H1 (cell line): ENCODE data around the gene MOGAT3. TPM values are rescaled to one million over a fixed set of nuclear protein-coding genes. Genes with fewer than 3 reads are reported as not detected.

Source experiments
- CTCF ChIA-PET: fragments of 300-600 bp; sonication (Branson Sonifier 250); formaldehyde crosslinking; loops from one replicate; lab custom pipeline; 2021; ENCODE audit not compliant: partially characterized antibody; lab: Charles Lee
- POLR2A ChIA-PET: fragments of 300-600 bp; sonication (Branson Sonifier 250); formaldehyde crosslinking; loops from one replicate; lab custom pipeline; 2021; ENCODE audit warnings: inconsistent platforms; ENCODE audit not compliant: partially characterized antibody; lab: Charles Lee
- DNase-seq, 2 experiments: peaks; one replicate each; pipeline versions ENCODE4 v3.0.0 to v3.0.0-alpha.2; 2010 to 2022; ENCODE audit warnings: low spot score in 2 of 2, low read depth in 1 of 2, mixed read lengths in 1 of 2
- FAIRE-seq: peaks from 2 replicates; lab custom pipeline; 2011; peaks lifted over from hg19 to GRCh38; lab: Jason Lieb, UNC
- H2AFZ ChIP-seq: 2 replicates; pipeline ENCODE4 v1.8.1; 2012; ENCODE audit warnings: low read length, inconsistent platforms
- H2AK5ac ChIP-seq: 2 replicates; pipeline ENCODE4 v1.6.1; 2013; ENCODE audit warnings: low read depth, low read length
- H2BK120ac ChIP-seq: replicated peaks from 2 replicates; pipeline ENCODE3; 2013; ENCODE audit warnings: low read depth, low read length, inconsistent platforms
- H2BK12ac ChIP-seq: 2 replicates; pipeline ENCODE4 v1.6.1; 2013; ENCODE audit warnings: low read depth, low read length
- H2BK15ac ChIP-seq: 2 replicates; pipeline ENCODE4 v1.6.1; 2013; ENCODE audit warnings: low read length
- H2BK20ac ChIP-seq: 2 replicates; pipeline ENCODE4 v1.6.1; 2013; ENCODE audit warnings: low read length
- H2BK5ac ChIP-seq: 2 replicates; pipeline ENCODE4 v1.6.1; 2013; ENCODE audit warnings: low read depth, low read length
- H3K14ac ChIP-seq: 2 replicates; pipeline ENCODE4 v1.6.1; 2013; ENCODE audit warnings: inconsistent platforms; ENCODE audit not compliant: insufficient read length
- H3K18ac ChIP-seq: 2 replicates; pipeline ENCODE4 v1.6.1; 2013; ENCODE audit warnings: low read length; ENCODE audit errors: extremely low read depth
- H3K23ac ChIP-seq: 2 replicates; pipeline ENCODE4 v1.6.1; 2013; ENCODE audit warnings: inconsistent platforms; ENCODE audit not compliant: insufficient read length
- H3K23me2 ChIP-seq: 2 replicates; pipeline ENCODE4 v1.6.1; 2013; ENCODE audit warnings: low read depth, low read length
- H3K27ac ChIP-seq: 2 replicates; pipeline ENCODE4 v1.6.1; 2011; ENCODE audit warnings: low read depth, low read length, inconsistent platforms
- H3K27me3 ChIP-seq, 4 experiments: replicated peaks in 1 of 4; 1 replicate in 1 of 4; 2 replicates in 3 of 4; pipeline versions ENCODE4 v1.6.1 to v1.8.1; 2011 to 2013; ENCODE audit warnings: low read length in 3 of 4, mild to moderate bottlenecking in 3 of 4, inconsistent platforms in 2 of 4, mixed read lengths in 2 of 4, moderate library complexity in 1 of 4; ENCODE audit not compliant: control insufficient read depth in 3 of 4, insufficient read depth in 3 of 4; ENCODE audit errors: extremely low read depth in 1 of 4
- H3K36me3 ChIP-seq, 4 experiments: 2 replicates each; pipeline versions ENCODE4 v1.6.1 to v1.8.1; 2011 to 2013; ENCODE audit warnings: mild to moderate bottlenecking in 4 of 4, low read length in 3 of 4, moderate library complexity in 2 of 4, control low read depth in 1 of 4, inconsistent platforms in 1 of 4; ENCODE audit not compliant: insufficient read depth in 4 of 4, control insufficient read depth in 2 of 4
- H3K4ac ChIP-seq: replicated peaks from 2 replicates; pipeline ENCODE3; 2013; ENCODE audit warnings: low read length, low read depth, mixed read lengths, inconsistent platforms; ENCODE audit not compliant: insufficient read length
- H3K4me1 ChIP-seq, 4 experiments: replicated peaks in 1 of 4; 1 replicate in 1 of 4; 2 replicates in 3 of 4; pipeline versions ENCODE4 v1.6.1 to v1.8.1; 2011 to 2013; ENCODE audit warnings: low read length in 3 of 4, inconsistent platforms in 2 of 4, mixed read lengths in 1 of 4; ENCODE audit not compliant: insufficient read depth in 4 of 4, control insufficient read depth in 3 of 4
- H3K4me2 ChIP-seq, 2 experiments: 2 replicates each; pipeline versions ENCODE4 v1.6.1 to v1.8.1; 2011 to 2013; ENCODE audit warnings: low read depth in 2 of 2, low read length in 2 of 2, control low read depth in 1 of 2, inconsistent platforms in 1 of 2, mild to moderate bottlenecking in 1 of 2; ENCODE audit not compliant: insufficient read depth in 1 of 2
- H3K4me3 ChIP-seq, 4 experiments: fragments of 200-600, 300-600 bp in 1 of 4; sonication (generic), shearing (Covaris generic), sonication (Bioruptor Twin) in 1 of 4; 2 replicates each; pipeline versions ENCODE4 v1.5.1 to v1.8.1; 2011 to 2016; ENCODE audit warnings: low read length in 4 of 4, low read depth in 3 of 4, control low read depth in 2 of 4, inconsistent platforms in 2 of 4, mild to moderate bottlenecking in 2 of 4, mixed read lengths in 1 of 4, moderate library complexity in 1 of 4; ENCODE audit not compliant: insufficient read depth in 2 of 4; ENCODE audit errors: extremely low read depth in 1 of 4
- H3K56ac ChIP-seq: replicated peaks from 2 replicates; pipeline ENCODE3; 2013; ENCODE audit warnings: low read depth, mild to moderate bottlenecking, mixed read lengths, low read length, inconsistent platforms; ENCODE audit not compliant: insufficient read length
- H3K79me1 ChIP-seq: 2 replicates; pipeline ENCODE4 v1.6.1; 2013; ENCODE audit warnings: low read depth, low read length, control low read depth
- H3K79me2 ChIP-seq, 2 experiments: 2 replicates each; pipeline versions ENCODE4 v1.6.1 to v1.8.1; 2012 to 2013; ENCODE audit warnings: low read length in 2 of 2, mild to moderate bottlenecking in 2 of 2, inconsistent platforms in 1 of 2; ENCODE audit not compliant: insufficient read depth in 2 of 2, control insufficient read depth in 1 of 2
- H3K9ac ChIP-seq, 4 experiments: replicated peaks in 1 of 4; 1 replicate in 1 of 4; 2 replicates in 3 of 4; pipeline versions ENCODE4 v1.6.1 to v1.8.1; 2011 to 2013; ENCODE audit warnings: low read depth in 3 of 4, low read length in 3 of 4, control low read depth in 2 of 4, mild to moderate bottlenecking in 2 of 4, moderate library complexity in 2 of 4, inconsistent platforms in 1 of 4; ENCODE audit errors: extremely low read depth in 1 of 4
- H3K9me3 ChIP-seq, 2 experiments: 2 replicates each; pipeline versions ENCODE4 v1.6.1 to v1.8.1; 2012 to 2013; ENCODE audit warnings: mild to moderate bottlenecking in 2 of 2, moderate library complexity in 2 of 2, control low read depth in 1 of 2, inconsistent platforms in 1 of 2, low read depth in 1 of 2, low read length in 1 of 2, mixed read lengths in 1 of 2; ENCODE audit not compliant: insufficient read depth in 2 of 2
- H4K20me1 ChIP-seq, 2 experiments: replicated peaks in 1 of 2; 2 replicates each; pipeline versions ENCODE3 to v1.8.1; 2011 to 2013; ENCODE audit warnings: inconsistent platforms in 2 of 2, low read length in 2 of 2, mild to moderate bottlenecking in 1 of 2; ENCODE audit not compliant: insufficient read depth in 2 of 2, control insufficient read depth in 1 of 2
- H4K5ac ChIP-seq: 2 replicates; pipeline ENCODE4 v1.6.1; 2013; ENCODE audit warnings: low read length, low read depth, mixed read lengths, inconsistent platforms; ENCODE audit not compliant: insufficient read length
- H4K8ac ChIP-seq: 2 replicates; pipeline ENCODE4 v1.8.0; 2013; ENCODE audit warnings: mild to moderate bottlenecking, moderate library complexity, low read length, inconsistent platforms; ENCODE audit not compliant: insufficient read depth; ENCODE audit errors: extremely low read depth
- H4K91ac ChIP-seq: replicated peaks from 2 replicates; pipeline ENCODE3; 2013; ENCODE audit warnings: low read length, mixed read lengths, inconsistent platforms; ENCODE audit not compliant: insufficient read length
- BACH1 ChIP-seq: IDR thresholded peaks from 2 replicates; pipeline ENCODE4 v1.6.1; 2012; ENCODE audit warnings: low read length, improper control_type of control experiment
- CBX8 ChIP-seq: fragments of 300-800, 300-1000 bp; sonication (generic); IDR thresholded peaks from 2 replicates; pipeline ENCODE4 v1.7.1; 2016; ENCODE audit warnings: low read depth, low read length, borderline replicate concordance
- CTBP2 ChIP-seq: IDR thresholded peaks from 2 replicates; pipeline ENCODE4 v1.7.0; 2011; ENCODE audit warnings: borderline replicate concordance, mild to moderate bottlenecking, moderate library complexity, mixed read lengths, low read length; ENCODE audit not compliant: insufficient read depth, insufficient read length
- EGR1 ChIP-seq: IDR thresholded peaks from 2 replicates; pipeline ENCODE4 v1.6.1; 2011; ENCODE audit warnings: low read depth, low read length, borderline replicate concordance
- FOSL1 ChIP-seq: IDR thresholded peaks from 2 replicates; pipeline ENCODE4 v1.6.1; 2011; ENCODE audit warnings: mild to moderate bottlenecking, low read depth, low read length, moderate library complexity; ENCODE audit not compliant: insufficient read depth
- KDM4A ChIP-seq: IDR thresholded peaks from one replicate; pipeline ENCODE4 v1.7.1; 2012; ENCODE audit warnings: low read depth, mild to moderate bottlenecking, moderate library complexity, low read length, inconsistent platforms; ENCODE audit not compliant: severe bottlenecking
- MAFK ChIP-seq: IDR thresholded peaks from 2 replicates; pipeline ENCODE4 v1.6.1; 2012; ENCODE audit warnings: low read depth, mild to moderate bottlenecking, improper control_type of control experiment, low read length
- MAX ChIP-seq: IDR thresholded peaks from 2 replicates; pipeline ENCODE4 v1.6.1; 2012; ENCODE audit warnings: inconsistent platforms
- NRF1 ChIP-seq: IDR thresholded peaks from 2 replicates; pipeline ENCODE4 v1.6.1; 2011; ENCODE audit warnings: mild to moderate bottlenecking, low read depth, low read length, improper control_type of control experiment
- SP4 ChIP-seq: IDR thresholded peaks from 2 replicates; pipeline ENCODE4 v1.6.1; 2012; ENCODE audit warnings: low read length, inconsistent platforms
- SRF ChIP-seq: IDR thresholded peaks from 2 replicates; pipeline ENCODE4 v1.6.1; 2011; ENCODE audit warnings: mild to moderate bottlenecking, low read depth, low read length, moderate library complexity
- SUZ12 ChIP-seq: fragments of 200-600 bp; sonication (generic); IDR thresholded peaks from 2 replicates; pipeline ENCODE4 v1.6.1; 2012; ENCODE audit warnings: mild to moderate bottlenecking, inconsistent platforms, low read length, moderate library complexity, mixed read lengths
- YY1 ChIP-seq: IDR thresholded peaks from 2 replicates; pipeline ENCODE4 v1.6.1; 2011; ENCODE audit warnings: low read depth, mild to moderate bottlenecking, low read length
- WGBS, 2 experiments: shearing (Covaris generic) in 1 of 2; methylation state at CpG; one replicate each; pipeline versions ENCODE4 v1.1.6 to v1.1.7; 2013 to 2015; ENCODE audit warnings: low lambda C conversion rate in 2 of 2, mixed read lengths in 2 of 2, inconsistent platforms in 1 of 2, low coverage in 1 of 2, missing lambda C conversion rate in 1 of 2; ENCODE audit not compliant: insufficient replicate concordance in 2 of 2, insufficient coverage in 1 of 2, insufficient read length in 1 of 2; ENCODE audit errors: extremely low coverage in 1 of 2, missing lambda C conversion rate in 1 of 2; 5-methylcytosine and 5-hydroxymethylcytosine counted together
- polyA plus RNA-seq, 7 experiments: library from polyadenylated mRNA; depleted of rRNA in 3 of 7; stranded (reverse) in 5 of 7; unstranded in 2 of 7; fragments of >200 nt in 5 of 7; fragments of 200-250 nt in 2 of 7; gene quantifications; 1 replicate in 5 of 7; 2 replicates in 1 of 7; 4 replicates in 1 of 7; pipeline versions ENCODE4 v1.2.1 to v1.2.3, GENCODE V29; 2011 to 2013; ENCODE audit warnings: missing spikeins in 2 of 7, mixed read lengths in 2 of 7
- total RNA-seq: library from RNA; stranded (reverse); fragmentation: NEBNext Ultra II Directional; extraction: Animal tissue kit (Norgen Biotek cat#: 25700); gene quantifications from 2 replicates; pipeline ENCODE4 v1.2.1, GENCODE V29; 2021

The MOGAT3 gene
- total and polyA plus RNA-seq, 2 of the 8 experiments (the other 6 are each of a cell fraction or from before 2014, with no cell fraction given), result 0.21 to 0.82 TPM

GRCh38 chr7:101206665-101207042 lies 5.8 kb upstream of the MOGAT3 start:
- no peak overlapping the region for H4K91ac ChIP-seq
- WGBS, 2 experiments, result 94% methylated on average over 18 of the region's 19 CpGs; no CpG with 5 or more reads in 1 of the 2 experiments
- peaks cover 0 to 6% (median 3%) of the 10 kb centered on the region in 4 experiments; a peak in 5 of 7 replicates for H3K4me1 ChIP-seq
- H3K18ac ChIP-seq, result no peak overlapping the region
- H3K23ac ChIP-seq, result no peak overlapping the region
- H3K23me2 ChIP-seq, result peaks cover 7% of the 10 kb centered on the region; the same call in 1 of the 2 replicates
- no peak overlapping the region for H2AFZ ChIP-seq
- H3K4me2 ChIP-seq, result no peak overlapping the region
- no peaks in the 10 kb centered on the region for H3K9me3 ChIP-seq
- no peaks in the 10 kb centered on the region for H3K79me2 ChIP-seq
- ChIA-PET CTCF (interaction anchor here (0.6 to 1.7 kb wide), 6 partner anchors 14 to 231 kb away, joined by 3 to 6 read pairs (median 4); no protein-coding TSS in a partner anchor), POLR2A (interaction anchor here (0.7 to 2.4 kb wide), 5 partner anchors 8 to 68 kb away, joined by 3 to 7 read pairs (median 6); partner anchors contain the start of gene CLDN15)
- H2BK120ac ChIP-seq, result no peak overlapping the region
- no peak overlapping the region for H2BK20ac ChIP-seq
- H4K20me1 ChIP-seq, result peaks cover 0 to 2% of the 10 kb centered on the region in 2 experiments
- no peak overlapping the region for H3K27ac ChIP-seq
- no peak overlapping the region for H3K56ac ChIP-seq
- H3K36me3 ChIP-seq, result no peaks in the 10 kb centered on the region; a peak in 2 of 8 replicates
- no peak overlapping the region for H2AK5ac ChIP-seq
- H3K4ac ChIP-seq, result no peak overlapping the region
- H2BK15ac ChIP-seq, result no peak overlapping the region
- H3K79me1 ChIP-seq, result no peaks in the 10 kb centered on the region
- no peak overlapping the region for H2BK5ac ChIP-seq
- no peak overlapping the region for H2BK12ac ChIP-seq
- no peak overlapping the region for H3K14ac ChIP-seq
- FAIRE-seq, result no peak
- H3K4me3 ChIP-seq, result no peak overlapping the region
- peaks cover 0 to 13% (median 7%) of the 10 kb centered on the region in 4 experiments; a peak in 5 of 7 replicates for H3K27me3 ChIP-seq
- no peak overlapping the region for H3K9ac ChIP-seq
- H4K5ac ChIP-seq, result no peak overlapping the region
- no peak overlapping the region for H4K8ac ChIP-seq
- no peak for DNase-seq
- no peak for TF ChIP-seq CTBP2
- TF ChIP-seq MAFK, result no peak
- no peak for TF ChIP-seq NRF1
- no peak for TF ChIP-seq FOSL1
- TF ChIP-seq MAX, result no peak
- no peak for TF ChIP-seq SRF
- TF ChIP-seq KDM4A, result no peak
- TF ChIP-seq CBX8, result no peak
- TF ChIP-seq SP4, result no peak
- no peak for TF ChIP-seq BACH1
- TF ChIP-seq SUZ12, result no peak
- no peak for TF ChIP-seq EGR1
- no peak for TF ChIP-seq YY1
